PC-3 (cell line): ENCODE measurements around the gene RTKN2. TPM values are rescaled to one million over a fixed set of nuclear protein-coding genes. Genes with fewer than 3 reads are reported as not detected.

Experiments used
- ATAC-seq: fragments of 200-7000 bp; cut with Tn5 transposase; 2 replicates; pipeline ENCODE4 v1.9.1; 2020; ENCODE audit warnings: mild to moderate bottlenecking, moderate library complexity
- BruUV-seq: library from RNA; stranded (reverse); fragments of 400-500 nt; replicated peaks from 2 replicates; lab custom pipeline; 2021; lab: Mats Ljungman, UMichigan
- CTCF ChIA-PET: fragments of 300-600 bp; sonication (Branson Sonifier 250); formaldehyde crosslinking; loops from one replicate; lab custom pipeline; 2022; ENCODE audit warnings: antibody characterized with exemption; lab: Charles Lee
- POLR2A ChIA-PET: fragments of 300-600 bp; sonication (Branson Sonifier 250); formaldehyde crosslinking; loops from one replicate; lab custom pipeline; 2022; ENCODE audit warnings: antibody characterized with exemption; ENCODE audit not compliant: unreplicated experiment; lab: Charles Lee
- DNase-seq: peaks from one replicate; pipeline ENCODE4 v3.0.0-alpha.2; 2015
- H2AFZ ChIP-seq: fragments of 300-600 bp; sonication (generic); 2 replicates; pipeline ENCODE4 v1.6.0; 2016; ENCODE audit warnings: antibody characterized with exemption, low read length
- H3F3A ChIP-seq: fragments of 300-600 bp; sonication (generic); one replicate; pipeline ENCODE4 v1.6.0; 2017; ENCODE audit warnings: antibody characterized with exemption, low read length, control low read depth, mild to moderate bottlenecking; ENCODE audit not compliant: unreplicated experiment
- H3K27ac ChIP-seq: fragments of 300-600 bp; sonication (generic); 2 replicates; pipeline ENCODE4 v1.5.1; 2016; ENCODE audit warnings: mild to moderate bottlenecking, low read length
- H3K27me3 ChIP-seq: fragments of 300-600 bp; sonication (generic); 2 replicates; pipeline ENCODE4 v1.6.1; 2016; ENCODE audit warnings: low read length, mixed read lengths
- H3K36me3 ChIP-seq: fragments of 300-600 bp; sonication (generic); 2 replicates; pipeline ENCODE4 v1.6.1; 2016; ENCODE audit warnings: low read depth, mixed run types, low read length, mixed read lengths
- H3K4me1 ChIP-seq: fragments of 300-600 bp; sonication (generic); 2 replicates; pipeline ENCODE4 v1.5.1; 2016; ENCODE audit warnings: low read length; ENCODE audit not compliant: insufficient read depth
- H3K4me2 ChIP-seq: fragments of 300-600 bp; sonication (generic); 2 replicates; pipeline ENCODE4 v1.6.0; 2016; ENCODE audit warnings: low read length
- H3K4me3 ChIP-seq: fragments of 300-600 bp; sonication (generic); 2 replicates; pipeline ENCODE4 v1.5.1; 2016; ENCODE audit warnings: mild to moderate bottlenecking, low read length, mixed read lengths
- H3K79me2 ChIP-seq: fragments of 300-600 bp; sonication (generic); 2 replicates; pipeline ENCODE4 v1.6.1; 2017; ENCODE audit warnings: low read length, mixed read lengths
- H3K9ac ChIP-seq: fragments of 300-600 bp; sonication (generic); 2 replicates; pipeline ENCODE4 v1.6.0; 2016; ENCODE audit warnings: mild to moderate bottlenecking, low read length
- H3K9me2 ChIP-seq: fragments of 300-600 bp; sonication (generic); replicated peaks from 2 replicates; pipeline ENCODE4 v1.6.1; 2016; ENCODE audit warnings: mixed run types, low read length, mixed read lengths
- H3K9me3 ChIP-seq: fragments of 300-600 bp; sonication (generic); 2 replicates; pipeline ENCODE4 v1.6.1; 2016; ENCODE audit warnings: low read length, mixed read lengths
- H4K20me1 ChIP-seq: fragments of 300-600 bp; sonication (generic); 2 replicates; pipeline ENCODE4 v1.6.1; 2016; ENCODE audit warnings: low read length, mixed read lengths
- EZH2 ChIP-seq: fragments of 300-600 bp; sonication (generic); IDR thresholded peaks from one replicate; pipeline ENCODE4 v1.6.1; 2017; ENCODE audit warnings: antibody characterized with exemption, mild to moderate bottlenecking, low read length; ENCODE audit not compliant: unreplicated experiment
- EZH2phosphoT487 ChIP-seq: fragments of 300-600 bp; sonication (generic); IDR thresholded peaks from 2 replicates; pipeline ENCODE4 v1.6.1; 2018; ENCODE audit warnings: mild to moderate bottlenecking, antibody characterized with exemption, low read length, borderline replicate concordance
- intact Hi-C: fragments of 100-400 bp; cut with micrococcal nuclease; formaldehyde crosslinking; loops from 2 replicates; pipeline ENCODE4 v1.9.0; 2023
- total RNA-seq: library from RNA; depleted of rRNA; stranded (reverse); fragments of >200 nt; gene quantifications from 2 replicates; pipeline ENCODE4 v1.2.3, GENCODE V29; 2014
- TF ChIP-seq, protein P1 (sequence below): fragments of 300-600 bp; sonication (generic); conservative IDR thresholded peaks from 2 replicates; pipeline ENCODE4 v1.5.1; 2017; ENCODE audit warnings: antibody characterized with exemption, low read depth, mild to moderate bottlenecking, low read length

RTKN2 gene
- total RNA-seq, 1 experiment from 2014 or later, result 26.6 TPM

DNA sequence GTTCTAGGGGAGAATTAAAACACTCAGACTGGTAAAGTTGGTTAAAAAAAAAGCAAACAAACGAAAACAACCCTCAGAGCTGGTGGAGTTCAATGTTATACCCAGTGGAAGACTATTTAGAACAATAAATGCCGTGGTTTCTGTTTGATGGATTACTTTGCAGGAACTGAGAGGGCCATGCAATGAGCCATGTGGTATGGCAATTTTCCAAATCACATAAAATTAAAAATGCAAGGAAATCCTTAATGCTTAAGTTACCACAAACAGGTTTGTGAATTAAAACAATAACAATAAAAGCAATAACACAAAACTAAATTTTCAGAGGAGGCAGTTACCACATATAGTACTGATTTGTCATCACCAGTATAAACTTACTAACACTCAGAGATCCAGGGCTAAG is 96.9 kb downstream of the RTKN2 start:
- no peaks in the 10 kb centered on the region for H4K20me1 ChIP-seq
- peaks cover 8% of the 10 kb centered on the region for H3K4me1 ChIP-seq
- H3K27ac ChIP-seq, result no peak overlapping the region
- POLR2A ChIA-PET, result no interaction called here
- no peaks in the 10 kb centered on the region for H3K79me2 ChIP-seq
- H3K4me3 ChIP-seq, result no peak overlapping the region
- peak; percentile 89 for ATAC-seq
- BruUV-seq, result no TSS peak
- DNase-seq, result peak; percentile 81
- H3F3A ChIP-seq, result no peaks in the 10 kb centered on the region
- no peaks in the 10 kb centered on the region for H3K27me3 ChIP-seq
- TF ChIP-seq EZH2, result no peak
- TF ChIP-seq, protein P1, sequence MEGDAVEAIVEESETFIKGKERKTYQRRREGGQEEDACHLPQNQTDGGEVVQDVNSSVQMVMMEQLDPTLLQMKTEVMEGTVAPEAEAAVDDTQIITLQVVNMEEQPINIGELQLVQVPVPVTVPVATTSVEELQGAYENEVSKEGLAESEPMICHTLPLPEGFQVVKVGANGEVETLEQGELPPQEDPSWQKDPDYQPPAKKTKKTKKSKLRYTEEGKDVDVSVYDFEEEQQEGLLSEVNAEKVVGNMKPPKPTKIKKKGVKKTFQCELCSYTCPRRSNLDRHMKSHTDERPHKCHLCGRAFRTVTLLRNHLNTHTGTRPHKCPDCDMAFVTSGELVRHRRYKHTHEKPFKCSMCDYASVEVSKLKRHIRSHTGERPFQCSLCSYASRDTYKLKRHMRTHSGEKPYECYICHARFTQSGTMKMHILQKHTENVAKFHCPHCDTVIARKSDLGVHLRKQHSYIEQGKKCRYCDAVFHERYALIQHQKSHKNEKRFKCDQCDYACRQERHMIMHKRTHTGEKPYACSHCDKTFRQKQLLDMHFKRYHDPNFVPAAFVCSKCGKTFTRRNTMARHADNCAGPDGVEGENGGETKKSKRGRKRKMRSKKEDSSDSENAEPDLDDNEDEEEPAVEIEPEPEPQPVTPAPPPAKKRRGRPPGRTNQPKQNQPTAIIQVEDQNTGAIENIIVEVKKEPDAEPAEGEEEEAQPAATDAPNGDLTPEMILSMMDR, result no peak
- no peak for TF ChIP-seq EZH2phosphoT487
- CTCF ChIA-PET, result interaction anchor here (0.7 kb wide), 1 partner anchor 13 kb away, joined by 3 read pairs; no protein-coding TSS in a partner anchor
- peaks cover 10% of the 10 kb centered on the region; the same call in 1 of the 2 replicates for H3K9me3 ChIP-seq
- peaks cover 4% of the 10 kb centered on the region; the same call in 1 of the 2 replicates for H3K36me3 ChIP-seq
- peak overlapping the region; percentile 2; the same call in 1 of the 2 replicates for H3K4me2 ChIP-seq
- intact Hi-C loops, result no loop called here
- no peaks in the 10 kb centered on the region for H3K9me2 ChIP-seq
- H3K9ac ChIP-seq, result no peak overlapping the region
- H2AFZ ChIP-seq, result peak overlapping the region; percentile 2; the same call in 1 of the 2 replicates

DNA sequence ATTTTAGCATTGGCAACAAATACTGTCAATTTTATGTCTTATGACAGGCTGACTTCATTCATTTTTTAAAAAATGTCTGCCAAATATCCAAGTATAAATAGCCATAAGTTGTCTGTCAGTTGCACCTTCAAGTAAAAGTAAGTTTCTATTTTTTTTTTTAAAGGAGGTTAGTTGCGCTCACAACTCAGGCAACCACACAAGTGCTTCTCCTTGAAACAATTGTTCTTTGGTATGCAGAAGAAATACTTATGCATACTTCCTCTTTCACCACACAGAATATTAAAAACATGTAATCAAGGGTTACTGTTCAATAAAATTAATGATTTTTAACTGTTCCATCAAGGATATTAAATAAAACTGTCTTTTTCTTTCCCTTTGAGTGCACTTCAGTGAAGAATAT is 97.9 kb downstream of the RTKN2 start:
- Histone ChIP-seq H3K27me3 (no peaks in the 10 kb centered on the region), H3K79me2 (no peaks in the 10 kb centered on the region), H3K4me2 (no peak overlapping the region), H3K9me2 (no peaks in the 10 kb centered on the region), H3K27ac (no peak overlapping the region), H4K20me1 (no peaks in the 10 kb centered on the region), H3K4me3 (no peak overlapping the region), H2AFZ (no peak overlapping the region), H3F3A (no peaks in the 10 kb centered on the region), H3K9me3 (peaks cover 10% of the 10 kb centered on the region; the same call in 1 of the 2 replicates), H3K9ac (no peak overlapping the region), H3K36me3 (peaks cover 4% of the 10 kb centered on the region; the same call in 1 of the 2 replicates), H3K4me1 (peaks cover 8% of the 10 kb centered on the region)
- no TSS peak for BruUV-seq
- intact Hi-C loops, result no loop called here
- no peak for ATAC-seq
- TF ChIP-seq EZH2 (no peak), EZH2phosphoT487 (no peak)
- TF ChIP-seq, protein P1, result no peak
- ChIA-PET CTCF (no interaction called here), POLR2A (no interaction called here)
- no peak for DNase-seq

DNA sequence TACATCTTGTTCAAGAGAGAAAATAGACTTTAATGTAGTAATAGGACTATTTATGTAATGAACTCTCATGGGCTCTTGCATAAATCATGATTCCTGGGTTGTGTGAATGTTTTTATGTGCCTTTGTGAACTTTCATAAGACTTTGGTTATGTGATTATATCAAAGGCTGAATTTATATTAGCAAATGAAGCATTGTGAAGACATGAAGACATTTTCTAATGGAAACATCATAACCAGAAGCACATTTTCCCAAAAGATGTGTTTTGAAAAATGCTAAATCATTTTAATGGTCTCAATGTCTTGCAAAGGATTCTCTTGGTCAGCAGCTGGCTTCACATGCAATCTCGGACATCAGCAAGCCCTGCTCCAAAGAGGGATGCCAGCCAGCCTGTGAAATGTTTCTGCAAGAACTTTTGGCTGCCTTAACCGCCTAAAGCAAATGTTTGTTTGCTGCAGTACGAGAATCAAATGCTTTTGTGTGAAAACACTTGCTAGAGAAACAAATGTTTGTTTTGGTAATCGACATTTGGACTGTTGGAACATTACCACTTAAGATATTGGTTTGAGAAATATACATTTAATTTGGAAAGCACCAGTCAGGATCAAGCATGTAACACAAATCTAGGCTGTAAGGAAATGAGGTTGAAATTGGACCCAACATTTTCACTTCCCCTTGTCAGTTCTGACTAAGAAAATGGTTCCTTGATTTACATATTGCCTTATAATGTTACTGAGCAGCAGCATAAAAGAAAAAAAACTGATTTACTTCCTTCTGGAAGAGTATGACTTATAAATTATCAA is 102.1 kb downstream of the RTKN2 start:
- Histone ChIP-seq H3K9ac (no peak overlapping the region), H3F3A (no peaks in the 10 kb centered on the region), H3K79me2 (no peaks in the 10 kb centered on the region), H3K27ac (no peak overlapping the region), H3K4me2 (no peak overlapping the region), H3K9me2 (no peaks in the 10 kb centered on the region), H4K20me1 (no peaks in the 10 kb centered on the region), H3K4me3 (no peak overlapping the region), H3K4me1 (peaks cover 2% of the 10 kb centered on the region), H3K27me3 (no peaks in the 10 kb centered on the region), H2AFZ (peak overlapping the region; percentile 3; the same call in 1 of the 2 replicates), H3K9me3 (no peaks in the 10 kb centered on the region), H3K36me3 (no peaks in the 10 kb centered on the region)
- ATAC-seq (no peak), DNase-seq (no peak)
- ChIA-PET POLR2A (no interaction called here), CTCF (no interaction called here)
- BruUV-seq, result no TSS peak
- intact Hi-C loops, result no loop called here
- TF ChIP-seq EZH2, result no peak
- TF ChIP-seq EZH2phosphoT487, result no peak
- TF ChIP-seq, protein P1, result no peak
